Left renal pelvis (tissue), 4 donors: ENCODE results near the gene IQGAP1. TPM values are rescaled to one million over a fixed set of nuclear protein-coding genes. Genes with fewer than 3 reads are reported as not detected.

Experiments used
- DNase-seq, 4 donors: peaks; one replicate each; pipeline ENCODE4 v3.0.0-alpha.2; 2013; ENCODE audit warnings: low read depth in 4 of 4, low spot score in 3 of 4
- polyA plus RNA-seq, 4 donors: library from polyadenylated mRNA; unstranded; fragments of 120-200 nt; gene quantifications; one replicate each; pipeline ENCODE4 v1.2.1, GENCODE V29; 2013; ENCODE audit not compliant: insufficient read length in 4 of 4

IQGAP1 gene
- polyA plus RNA-seq, 4 donors = 98.9 to 209 (median 175) TPM

DNA sequence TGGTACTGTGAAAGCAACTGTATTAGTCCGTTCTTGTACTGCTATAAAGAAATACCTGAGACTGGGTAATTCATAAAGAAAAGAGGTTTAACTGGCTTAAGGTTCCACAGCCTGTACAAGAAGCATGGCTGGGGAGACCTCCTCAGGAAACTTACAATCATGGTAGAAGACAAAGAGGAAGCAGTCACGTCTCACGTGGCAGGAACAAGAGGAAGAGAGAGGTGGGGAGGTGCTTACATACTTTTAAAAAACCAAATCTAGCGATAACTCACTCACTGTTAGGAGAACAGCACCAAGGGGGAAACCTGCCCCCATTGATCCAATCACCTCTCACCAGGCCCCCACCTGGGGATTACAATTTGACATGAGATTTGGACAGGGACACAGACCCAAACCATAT is 48.9 kb downstream of the IQGAP1 start:
- no peak for DNase-seq

GRCh38 chr15:90437516-90437915 is 49.5 kb downstream of the IQGAP1 start:
- DNase-seq = no peak

- DNase-seq = no peak
Observed at GRCh38 chr15:90439946-90440345, 51.9 kb downstream of the IQGAP1 start.

DNA sequence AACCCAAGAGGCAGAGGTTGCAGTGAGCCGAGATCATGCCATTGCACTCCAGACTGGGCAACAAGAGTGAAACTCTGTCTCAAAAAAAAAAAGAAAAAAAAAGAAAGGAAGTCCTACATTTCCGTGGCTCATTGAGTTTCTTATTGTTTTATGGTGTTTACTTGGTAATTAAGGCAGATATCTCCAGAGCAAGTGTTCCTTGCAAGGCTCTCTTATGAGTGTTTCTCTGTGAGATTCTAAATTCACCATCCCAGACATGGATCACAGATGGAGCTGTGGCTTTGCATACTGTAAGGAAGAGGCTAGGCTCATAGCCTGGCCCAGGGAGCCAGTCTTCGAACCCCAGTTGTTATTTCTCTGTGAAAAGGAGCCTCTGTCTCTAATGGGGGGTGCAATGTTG is 53.0 kb downstream of the IQGAP1 start:
- DNase-seq = no peak

- DNase-seq = no peak
Observed at GRCh38 chr15:90442423-90442822, 54.4 kb downstream of the IQGAP1 start.

DNA sequence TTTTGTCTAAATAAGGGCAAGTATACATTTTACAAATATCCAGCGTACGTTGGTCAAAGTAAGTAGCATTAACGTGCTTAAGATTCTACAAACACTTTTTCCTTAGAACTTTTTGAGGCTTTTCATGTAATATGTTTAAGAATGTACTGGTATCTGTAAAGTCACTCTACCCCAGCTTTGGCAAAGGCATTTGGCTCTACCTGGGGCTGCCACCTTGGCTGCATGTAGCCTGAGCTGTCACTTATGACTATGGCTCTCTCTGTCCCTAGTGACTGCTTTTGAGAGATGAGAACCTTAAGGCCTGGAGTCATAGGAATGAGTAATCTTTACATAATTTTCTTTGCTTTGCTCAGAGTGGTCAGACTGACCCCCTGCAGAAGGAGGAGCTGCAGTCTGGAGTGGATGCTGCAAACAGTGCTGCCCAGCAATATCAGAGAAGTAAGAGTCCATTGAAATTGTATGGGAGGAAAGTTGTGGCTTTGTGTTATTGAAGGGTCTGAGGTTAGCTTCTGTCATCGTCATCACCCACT is 61.2 kb downstream of the IQGAP1 start:
- no peak for DNase-seq

- no peak for DNase-seq
Observed at GRCh38 chr15:90451053-90451850, 63.2 kb downstream of the IQGAP1 start.

- no peak for DNase-seq
Observed at GRCh38 chr15:90456236-90456635, 68.2 kb downstream of the IQGAP1 start.

DNA sequence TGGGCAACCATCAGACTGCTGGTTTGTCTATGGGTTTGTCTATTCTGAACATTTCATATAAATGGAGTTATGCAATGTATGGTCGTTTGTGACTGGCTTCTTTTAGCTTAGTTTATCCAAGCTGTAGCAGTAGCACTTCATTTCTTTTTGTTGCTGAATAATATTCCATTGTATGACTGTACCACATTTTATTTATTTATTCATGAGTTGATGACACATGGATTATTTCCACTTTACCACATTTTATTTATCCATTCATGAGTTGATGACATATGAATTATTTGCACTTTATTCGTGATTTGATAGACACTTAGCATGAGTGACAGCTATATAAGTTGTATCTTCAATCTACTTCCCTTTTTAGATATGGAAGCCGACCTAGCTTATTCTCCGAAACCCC is 70.0 kb downstream of the IQGAP1 start:
- no peak for DNase-seq

- no peak for DNase-seq
Observed at GRCh38 chr15:90459368-90459767, 71.3 kb downstream of the IQGAP1 start.

DNA sequence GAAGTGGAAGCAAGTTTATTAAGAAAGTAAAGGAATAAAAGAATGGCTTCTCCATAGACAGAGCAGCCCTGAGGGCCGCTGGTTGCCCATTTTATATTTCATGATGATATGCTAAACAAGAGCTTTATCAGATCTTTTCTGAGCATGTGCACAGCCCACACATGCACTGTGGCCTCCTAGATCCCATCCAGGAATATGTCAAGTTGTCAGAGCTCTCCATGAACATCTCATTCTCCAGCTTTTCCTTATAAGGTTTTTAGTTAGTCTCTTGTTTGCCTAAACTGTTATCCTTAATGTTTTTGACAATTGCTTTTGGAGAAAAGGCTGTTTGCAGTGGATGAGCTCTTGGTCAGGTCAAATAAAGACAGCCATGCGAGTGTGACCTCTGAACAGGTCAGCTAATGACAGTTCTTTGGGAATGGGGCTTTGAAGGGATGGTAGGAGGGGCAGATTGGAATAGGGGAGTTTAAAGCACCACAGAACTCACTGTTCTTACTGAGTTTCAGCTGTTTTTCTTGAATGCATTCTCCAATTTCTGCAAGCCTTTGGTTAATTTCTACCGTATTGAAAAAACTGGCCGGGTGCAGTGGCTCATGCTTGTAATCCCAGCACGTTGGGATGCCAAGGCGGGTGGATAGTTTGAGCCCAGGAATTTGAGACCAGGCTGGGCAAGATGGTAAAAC is 72.2 kb downstream of the IQGAP1 start:
- DNase-seq = no peak

GRCh38 chr15:90463381-90463780 is 75.3 kb downstream of the IQGAP1 start:
- DNase-seq = no peak

DNA sequence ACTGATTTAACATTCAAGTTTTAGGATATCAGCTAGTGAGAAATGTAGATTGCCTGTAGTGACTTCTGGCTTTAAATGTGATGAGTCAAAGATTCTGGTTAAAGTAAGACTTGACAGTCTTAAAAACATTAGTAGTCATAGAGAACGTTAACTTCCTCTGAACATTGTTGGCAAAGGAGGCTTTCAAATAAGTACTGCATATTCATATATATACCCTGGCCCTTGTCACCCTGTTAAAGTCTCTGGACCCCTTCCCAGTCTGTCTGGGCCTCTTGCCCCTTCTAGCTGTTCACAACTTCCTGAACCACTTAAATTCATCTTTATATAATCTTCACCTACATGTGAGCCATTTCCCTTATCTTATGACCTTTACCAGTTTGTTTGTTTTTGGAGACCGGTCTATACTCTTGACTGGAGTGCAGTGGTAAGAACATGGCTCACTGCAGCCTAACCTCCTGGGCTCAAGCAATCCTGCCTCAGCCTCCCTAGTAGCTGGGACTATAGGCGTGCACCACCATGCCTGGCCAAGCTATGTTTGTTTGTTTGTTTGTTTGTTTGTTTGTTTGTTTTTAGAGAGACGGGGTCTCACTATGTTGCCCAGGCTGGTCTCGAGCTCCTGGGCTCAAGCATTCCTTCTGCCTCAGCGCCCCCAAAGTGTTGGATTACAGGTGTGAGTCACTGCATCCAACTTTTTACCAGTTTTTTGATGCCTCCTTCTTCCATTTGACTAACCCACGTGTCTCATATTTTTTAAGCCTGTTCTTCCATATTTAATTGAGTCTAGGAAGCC is 77.3 kb downstream of the IQGAP1 start:
- no peak for DNase-seq

DNA sequence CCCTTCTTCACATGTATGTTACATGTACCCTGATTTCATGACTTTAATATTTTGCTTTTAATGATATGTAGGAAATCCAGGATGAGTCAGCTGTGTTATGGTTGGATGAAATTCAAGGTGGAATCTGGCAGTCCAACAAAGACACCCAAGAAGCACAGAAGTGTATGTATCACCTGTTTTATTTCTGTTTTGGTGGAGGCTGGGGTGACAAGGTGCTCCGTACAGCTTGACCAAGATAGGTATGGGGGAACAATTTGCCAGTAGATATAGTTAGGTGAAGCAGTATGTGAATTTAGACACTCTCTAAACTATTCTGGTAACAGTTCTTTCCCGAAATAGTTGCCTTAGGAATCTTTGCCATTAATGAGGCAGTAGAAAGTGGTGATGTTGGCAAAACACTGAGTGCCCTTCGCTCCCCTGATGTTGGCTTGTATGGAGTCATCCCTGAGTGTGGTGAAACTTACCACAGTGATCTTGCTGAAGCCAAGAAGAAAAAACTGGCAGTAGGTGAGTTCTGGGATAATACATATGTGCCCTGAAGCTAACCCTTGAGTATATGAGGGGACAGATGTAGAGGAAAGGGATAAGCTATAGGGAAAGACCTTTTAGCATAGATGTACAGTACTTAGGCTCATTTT is 78.0 kb downstream of the IQGAP1 start:
- DNase-seq = no peak

DNA sequence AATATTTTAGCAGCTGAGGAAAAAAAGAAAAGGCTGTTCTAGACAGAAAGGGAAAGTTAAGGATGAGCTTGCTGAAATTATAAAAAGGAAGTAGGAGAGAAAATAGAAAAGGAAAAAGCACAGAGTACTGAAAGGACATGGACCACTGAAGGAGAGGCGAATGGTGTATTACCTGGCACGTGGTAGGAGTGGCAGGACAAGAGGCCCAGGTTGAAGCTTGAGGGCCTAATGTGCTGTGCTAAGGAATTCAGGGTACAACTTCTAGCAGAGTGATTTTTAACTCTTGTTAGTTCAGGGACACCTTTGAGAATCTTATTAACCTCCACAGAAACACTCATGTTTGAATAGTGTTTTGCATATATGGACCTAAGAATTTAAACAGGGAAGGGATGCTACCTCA is 81.7 kb downstream of the IQGAP1 start:
- DNase-seq = no peak

DNA sequence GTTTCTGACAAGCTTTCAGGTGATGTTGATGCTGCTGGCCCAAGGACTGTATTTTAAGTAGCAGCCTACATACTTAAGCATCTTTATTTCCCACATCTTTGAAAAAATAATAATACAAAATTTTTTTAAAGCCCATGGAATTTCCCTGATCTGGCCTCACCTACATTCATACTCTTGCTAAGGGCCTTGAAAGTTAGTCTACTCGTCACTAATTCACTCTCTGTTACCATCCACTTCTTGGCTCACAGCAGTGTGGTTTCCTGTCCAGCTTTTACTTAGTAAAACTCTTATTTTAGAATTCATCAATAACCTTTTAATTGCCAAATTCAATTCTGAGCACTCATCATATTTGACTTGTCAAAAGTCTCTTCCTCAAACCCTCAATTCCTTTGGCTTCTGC is 82.4 kb downstream of the IQGAP1 start:
- no peak for DNase-seq

DNA sequence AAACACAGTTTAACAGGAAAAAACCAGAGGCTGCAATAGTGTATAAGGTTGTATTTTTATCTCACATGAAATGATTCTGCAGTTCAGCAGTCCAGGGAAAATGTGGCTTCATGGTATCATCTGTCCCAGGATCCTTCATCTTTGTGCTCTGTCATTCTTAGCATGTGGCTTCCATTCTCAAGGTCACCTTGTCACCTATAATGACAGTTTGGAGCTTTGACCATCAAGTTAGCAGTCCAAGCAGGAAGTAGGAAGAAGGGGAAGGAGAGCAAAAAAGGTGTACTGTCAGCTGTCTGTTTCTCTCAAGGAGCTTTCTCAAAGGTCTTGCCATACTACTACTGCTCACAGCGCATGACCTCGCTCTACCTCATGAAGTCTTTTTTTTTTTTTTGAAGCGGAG is 83.1 kb downstream of the IQGAP1 start:
- DNase-seq = no peak

DNA sequence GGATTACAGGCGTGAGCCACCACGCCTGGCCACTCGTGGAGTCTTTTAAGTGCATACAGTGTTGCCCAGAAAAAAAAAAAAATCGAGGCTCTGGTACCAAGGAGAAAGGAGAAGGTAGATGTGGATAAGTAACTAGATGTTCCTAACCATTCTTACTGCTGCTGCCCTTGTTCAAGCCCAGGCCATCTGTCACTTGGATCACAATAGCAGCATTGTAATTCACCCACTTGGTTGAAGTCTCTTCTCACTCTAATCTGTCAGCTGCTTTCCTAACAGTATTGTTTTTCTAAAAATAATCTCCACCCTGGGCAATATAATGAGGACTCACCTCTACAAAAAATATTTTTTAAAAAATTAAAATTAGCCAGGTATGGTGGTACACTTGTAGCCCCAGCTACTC is 83.7 kb downstream of the IQGAP1 start:
- DNase-seq = no peak

- no peak for DNase-seq
Observed at GRCh38 chr15:90478846-90479481, 90.9 kb downstream of the IQGAP1 start.

- no peak for DNase-seq
Observed at GRCh38 chr15:90479656-90480055, 91.6 kb downstream of the IQGAP1 start.
